ENCODE data around the gene BZW2.
A peak's percentile ranks its signal among the peaks of the same experiment; 100 is the strongest.

The BZW2 gene

GRCh38 chr7:16645593-16646471 lies at the start of gene BZW2, which contains the start of gene ANKMY2:
Gene BZW2 (plus strand): TSS chr7:16646181. CDS start chr7:16665444, 19,263 bp downstream.
Gene ANKMY2 (minus strand): TSS chr7:16645754. CDS start chr7:16645573, 181 bp downstream.
- DNase-seq (ENCODE audit: low read depth, low spot score) = peak; percentile 77

- no peak for DNase-seq (ENCODE audit: low read depth, low spot score)
These were observed 48.0 kb upstream of the BZW2 start for GRCh38 chr7:16598015-16598414.

GRCh38 chr7:16599860-16600259 lies 46.1 kb upstream of the BZW2 start:
- no peak for DNase-seq (ENCODE audit: low read depth, low spot score)

GRCh38 chr7:16603633-16604032 lies 42.3 kb upstream of the BZW2 start:
- DNase-seq (ENCODE audit: low read depth, low spot score) = no peak

- no peak for DNase-seq (ENCODE audit: low read depth, low spot score)
These were observed 41.9 kb upstream of the BZW2 start for GRCh38 chr7:16604054-16604453.

- DNase-seq (ENCODE audit: low read depth, low spot score) = no peak
These were observed 39.3 kb upstream of the BZW2 start for GRCh38 chr7:16606704-16607103.

GRCh38 chr7:16609842-16610450 lies 36.0 kb upstream of the BZW2 start:
- DNase-seq (ENCODE audit: low read depth, low spot score) = no peak

- DNase-seq (ENCODE audit: low read depth, low spot score) = no peak
These were observed 34.3 kb upstream of the BZW2 start for GRCh38 chr7:16611711-16612110.

GRCh38 chr7:16615228-16615627 lies 30.8 kb upstream of the BZW2 start:
- DNase-seq (ENCODE audit: low read depth, low spot score) = no peak

- DNase-seq (ENCODE audit: low read depth, low spot score) = no peak
These were observed 29.9 kb upstream of the BZW2 start for GRCh38 chr7:16616122-16616521.

- DNase-seq (ENCODE audit: low read depth, low spot score) = no peak
These were observed 29.4 kb upstream of the BZW2 start for GRCh38 chr7:16616542-16616941.

GRCh38 chr7:16619979-16620408 lies 26.0 kb upstream of the BZW2 start:
- DNase-seq (ENCODE audit: low read depth, low spot score) = no peak

- DNase-seq (ENCODE audit: low read depth, low spot score) = no peak
These were observed 19.6 kb upstream of the BZW2 start for GRCh38 chr7:16626388-16626787.

- DNase-seq (ENCODE audit: low read depth, low spot score) = no peak
These were observed 18.7 kb upstream of the BZW2 start for GRCh38 chr7:16627236-16627635.

- no peak for DNase-seq (ENCODE audit: low read depth, low spot score)
These were observed 15.3 kb upstream of the BZW2 start for GRCh38 chr7:16630654-16631053.

- DNase-seq (ENCODE audit: low read depth, low spot score) = no peak
These were observed 11.7 kb upstream of the BZW2 start for GRCh38 chr7:16634271-16634738.

GRCh38 chr7:16636555-16637101 lies 9.4 kb upstream of the BZW2 start:
- DNase-seq (ENCODE audit: low read depth, low spot score) = no peak

GRCh38 chr7:16637379-16637778 lies 8.6 kb upstream of the BZW2 start:
- DNase-seq (ENCODE audit: low read depth, low spot score) = no peak

- DNase-seq (ENCODE audit: low read depth, low spot score) = no peak
These were observed 7.4 kb upstream of the BZW2 start for GRCh38 chr7:16638282-16639280.

- DNase-seq (ENCODE audit: low read depth, low spot score) = no peak
These were observed 1.8 kb upstream of the BZW2 start for GRCh38 chr7:16644157-16644556.
